Astrocyte (in vitro differentiated cells and primary cell): Measurements from ENCODE around the gene MMP8. TPM values are rescaled to one million over a fixed set of nuclear protein-coding genes. Genes with fewer than 3 reads are reported as not detected.

Experiments used
- DNase-seq: peaks from one replicate; pipeline ENCODE4 v3.0.0-alpha.2; 2010; ENCODE audit warnings: low read depth
- FAIRE-seq: peaks from 2 replicates; lab custom pipeline; 2011; peaks lifted over from hg19 to GRCh38; lab: Jason Lieb, UNC
- H2AFZ ChIP-seq: 2 replicates; pipeline ENCODE4 v1.6.0; 2012; ENCODE audit warnings: low read depth, low read length, inconsistent platforms
- H3K27ac ChIP-seq: 2 replicates; pipeline ENCODE4 v1.5.1; 2011; ENCODE audit warnings: low read depth, low read length, inconsistent platforms
- H3K27me3 ChIP-seq: 2 replicates; pipeline ENCODE4 v1.6.0; 2011; ENCODE audit warnings: low read length, inconsistent platforms; ENCODE audit not compliant: insufficient read depth
- H3K36me3 ChIP-seq: 2 replicates; pipeline ENCODE4 v1.5.1; 2011; ENCODE audit warnings: low read length, inconsistent platforms; ENCODE audit not compliant: insufficient read depth
- H3K4me1 ChIP-seq: 2 replicates; pipeline ENCODE4 v1.5.1; 2011; ENCODE audit warnings: low read length, inconsistent platforms; ENCODE audit not compliant: insufficient read depth
- H3K4me2 ChIP-seq: 2 replicates; pipeline ENCODE4 v1.6.0; 2012; ENCODE audit warnings: low read length, inconsistent platforms
- H3K4me3 ChIP-seq: 2 replicates; pipeline ENCODE4 v1.5.1; 2011; ENCODE audit warnings: low read depth, mild to moderate bottlenecking, low read length, inconsistent platforms; ENCODE audit not compliant: insufficient read depth
- H3K79me2 ChIP-seq: 2 replicates; pipeline ENCODE4 v1.6.0; 2012; ENCODE audit warnings: mild to moderate bottlenecking, low read length, inconsistent platforms; ENCODE audit not compliant: insufficient read depth
- H3K9ac ChIP-seq: 2 replicates; pipeline ENCODE4 v1.6.0; 2012; ENCODE audit warnings: mild to moderate bottlenecking, low read length, inconsistent platforms
- H3K9me3 ChIP-seq: 2 replicates; pipeline ENCODE4 v1.5.1; 2012; ENCODE audit warnings: low read depth, mild to moderate bottlenecking, low read length, inconsistent platforms; ENCODE audit not compliant: insufficient read depth
- H4K20me1 ChIP-seq: 2 replicates; pipeline ENCODE4 v1.6.0; 2012; ENCODE audit warnings: low read length, inconsistent platforms; ENCODE audit not compliant: insufficient read depth
- H3K27ac Mint-ChIP-seq: one replicate; pipeline ENCODE4 v1.8.0; 2021; ENCODE audit warnings: mild to moderate bottlenecking, mixed read lengths; ENCODE audit not compliant: unreplicated experiment
- H3K27me3 Mint-ChIP-seq: one replicate; pipeline ENCODE4 v1.8.0; 2021; ENCODE audit warnings: low read depth, mixed read lengths; ENCODE audit not compliant: unreplicated experiment
- H3K36me3 Mint-ChIP-seq: one replicate; pipeline ENCODE4 v1.8.0; 2021; ENCODE audit warnings: low read depth, mixed read lengths; ENCODE audit not compliant: unreplicated experiment
- H3K4me1 Mint-ChIP-seq: one replicate; pipeline ENCODE4 v1.8.0; 2021; ENCODE audit warnings: low read depth, mixed read lengths; ENCODE audit not compliant: unreplicated experiment
- H3K4me3 Mint-ChIP-seq: one replicate; pipeline ENCODE4 v1.8.0; 2021; ENCODE audit warnings: mild to moderate bottlenecking, moderate library complexity, mixed read lengths; ENCODE audit not compliant: unreplicated experiment
- H3K9me3 Mint-ChIP-seq: one replicate; pipeline ENCODE4 v1.8.0; 2021; ENCODE audit warnings: mild to moderate bottlenecking, mixed read lengths; ENCODE audit not compliant: unreplicated experiment
- CTCF ChIP-seq: IDR thresholded peaks from 2 replicates; pipeline ENCODE4 v1.5.1; 2011; ENCODE audit warnings: low read depth, mild to moderate bottlenecking, inconsistent platforms, low read length, moderate library complexity; ENCODE audit not compliant: insufficient read depth
- EZH2 ChIP-seq: IDR thresholded peaks from 2 replicates; pipeline ENCODE4 v1.6.1; 2012; ENCODE audit warnings: mild to moderate bottlenecking, low read length, inconsistent platforms; ENCODE audit not compliant: insufficient read depth
- total RNA-seq: library from RNA; stranded (reverse); gene quantifications from 2 replicates; pipeline ENCODE4 v1.2.1, GENCODE V29; 2021

Gene MMP8
- total RNA-seq, 1 donor from 2014 or later = not detected

DNA sequence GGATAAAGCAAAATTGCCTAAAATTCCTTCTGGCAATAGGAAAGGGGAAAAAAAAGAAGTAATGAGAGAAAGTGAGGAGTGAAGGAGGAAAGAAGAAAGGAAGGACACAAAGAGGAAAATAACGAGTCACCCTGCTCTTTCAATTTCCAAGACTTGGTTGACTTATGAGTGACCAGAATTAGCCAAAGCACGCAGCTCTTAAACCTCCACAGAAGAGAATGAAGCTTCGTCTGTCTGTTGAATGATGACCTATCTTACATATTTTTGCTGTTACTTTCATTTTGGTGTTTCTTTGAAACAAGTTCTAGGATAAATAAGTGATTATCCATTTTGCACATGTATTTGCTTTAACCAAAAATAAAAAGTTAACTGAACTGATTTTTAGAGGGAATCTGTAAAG lies 19.9 kb downstream of the MMP8 start:
- H2AFZ ChIP-seq = no peak overlapping the region
- FAIRE-seq (peak; percentile 5), DNase-seq (no peak)
- no peaks in the 10 kb centered on the region for H3K27me3 ChIP-seq
- H3K4me3 ChIP-seq = no peak overlapping the region
- H3K79me2 ChIP-seq = no peaks in the 10 kb centered on the region
- H3K4me1 Mint-ChIP-seq = peaks cover 8% of the 10 kb centered on the region
- H4K20me1 ChIP-seq = no peaks in the 10 kb centered on the region
- TF ChIP-seq CTCF (no peak), EZH2 (no peak)
- no peak overlapping the region for H3K4me3 Mint-ChIP-seq
- no peaks in the 10 kb centered on the region for H3K9me3 ChIP-seq
- H3K9me3 Mint-ChIP-seq = no peaks in the 10 kb centered on the region
- H3K9ac ChIP-seq = no peak overlapping the region
- no peak overlapping the region for H3K27ac Mint-ChIP-seq
- H3K36me3 ChIP-seq = no peaks in the 10 kb centered on the region
- no peaks in the 10 kb centered on the region for H3K27me3 Mint-ChIP-seq
- H3K4me2 ChIP-seq = no peak overlapping the region
- H3K27ac ChIP-seq = no peak overlapping the region
- no peaks in the 10 kb centered on the region for H3K4me1 ChIP-seq
- H3K36me3 Mint-ChIP-seq = no peaks in the 10 kb centered on the region

DNA sequence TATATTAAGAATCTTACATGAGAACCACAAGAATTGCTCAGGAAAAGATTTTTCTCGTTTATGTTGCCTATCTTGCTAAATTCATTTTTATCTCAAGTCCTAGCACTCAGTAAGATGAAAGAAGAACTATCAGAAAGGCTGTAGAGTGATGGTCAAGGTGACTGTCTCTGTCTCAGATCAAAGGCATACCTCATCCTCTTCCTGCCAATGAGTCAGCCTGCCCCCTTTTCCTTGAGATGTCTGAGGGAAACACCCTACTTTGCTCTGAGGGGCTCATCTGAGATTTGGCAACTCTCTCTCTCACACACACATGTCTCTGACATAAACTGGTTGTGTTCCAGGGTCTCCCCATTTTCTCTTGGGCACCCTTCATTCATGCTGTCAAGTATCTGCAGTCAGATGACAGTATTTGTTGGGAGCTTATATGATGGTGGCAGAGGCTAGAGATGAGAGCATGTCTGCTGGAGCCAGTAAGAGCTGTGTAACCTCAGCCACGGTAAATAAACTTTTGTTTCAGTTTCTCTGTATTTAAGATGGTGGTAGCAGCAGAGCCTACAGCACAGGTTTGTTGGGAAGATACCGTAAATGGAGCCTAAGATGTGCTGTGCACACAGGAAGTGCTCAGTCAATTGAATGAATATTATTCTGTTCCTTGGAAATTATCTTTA lies 20.8 kb downstream of the MMP8 start:
- Histone ChIP-seq H3K4me1 (no peaks in the 10 kb centered on the region), H4K20me1 (no peaks in the 10 kb centered on the region), H3K4me3 (no peak overlapping the region), H3K4me2 (no peak overlapping the region), H3K9me3 (no peaks in the 10 kb centered on the region), H3K27me3 (no peaks in the 10 kb centered on the region), H2AFZ (no peak overlapping the region), H3K9ac (no peak overlapping the region), H3K27ac (no peak overlapping the region), H3K36me3 (no peaks in the 10 kb centered on the region), H3K79me2 (no peaks in the 10 kb centered on the region)
- Mint-ChIP-seq H3K27ac (no peak overlapping the region), H3K36me3 (no peaks in the 10 kb centered on the region), H3K4me3 (no peak overlapping the region), H3K4me1 (peaks cover 2% of the 10 kb centered on the region), H3K9me3 (no peaks in the 10 kb centered on the region), H3K27me3 (no peaks in the 10 kb centered on the region)
- TF ChIP-seq EZH2 = no peak
- no peak for TF ChIP-seq CTCF
- no peak for FAIRE-seq
- DNase-seq = no peak

GRCh38 chr11:102695201-102695600 lies 29.6 kb downstream of the MMP8 start:
- Histone ChIP-seq H3K4me1 (no peaks in the 10 kb centered on the region), H3K79me2 (no peaks in the 10 kb centered on the region), H3K27me3 (no peaks in the 10 kb centered on the region), H3K27ac (no peak overlapping the region), H3K4me3 (no peak overlapping the region), H4K20me1 (no peaks in the 10 kb centered on the region), H3K36me3 (no peaks in the 10 kb centered on the region), H3K4me2 (no peak overlapping the region), H3K9me3 (no peaks in the 10 kb centered on the region), H3K9ac (no peak overlapping the region), H2AFZ (no peak overlapping the region)
- H3K27me3 Mint-ChIP-seq = no peaks in the 10 kb centered on the region
- no peak overlapping the region for H3K4me3 Mint-ChIP-seq
- no peak for DNase-seq
- H3K9me3 Mint-ChIP-seq = no peaks in the 10 kb centered on the region
- no peaks in the 10 kb centered on the region for H3K36me3 Mint-ChIP-seq
- TF ChIP-seq EZH2 = no peak
- no peak for FAIRE-seq
- H3K4me1 Mint-ChIP-seq = no peaks in the 10 kb centered on the region
- no peak overlapping the region for H3K27ac Mint-ChIP-seq
